Measurements from ENCODE around the gene ECHS1. TPM values are rescaled to one million over a fixed set of nuclear protein-coding genes. Genes with fewer than 3 reads are reported as not detected.

ECHS1 gene
- total and polyA plus RNA-seq, 8 donors = 71.0 to 87.1 (median 76.7) TPM

DNA sequence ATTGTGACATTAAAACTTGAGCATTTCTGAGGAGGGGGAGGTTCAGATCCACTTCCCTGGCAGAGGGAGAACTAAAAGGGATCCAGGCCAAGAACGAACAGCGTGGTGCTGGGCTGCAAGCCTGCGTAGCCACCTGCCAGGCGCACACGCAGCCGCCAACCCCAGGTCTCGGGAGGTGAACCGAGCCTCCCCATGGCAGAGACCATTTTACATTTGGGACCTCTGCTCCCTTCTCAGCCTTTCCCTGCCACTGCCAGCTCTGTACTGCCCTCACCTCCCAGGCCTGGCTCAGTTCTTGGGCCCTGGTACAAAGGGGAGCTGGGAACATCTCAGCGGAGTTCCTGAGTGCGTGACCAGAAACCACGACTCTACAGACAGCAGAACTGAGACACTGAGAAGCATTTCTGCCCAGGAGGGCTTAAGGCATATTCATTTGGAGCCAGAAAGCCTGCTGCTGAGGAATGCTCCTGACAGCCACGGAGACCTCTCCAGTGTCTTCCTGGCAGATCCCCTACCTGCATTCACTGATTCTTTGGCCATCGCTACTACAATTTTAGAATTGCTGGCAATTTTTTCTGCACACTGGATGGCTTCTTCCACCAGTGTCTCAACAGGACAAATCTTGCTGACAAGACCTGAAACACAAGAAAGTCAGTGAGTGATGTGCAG lies 7.6 kb downstream of the ECHS1 start:
- no peaks in the 10 kb centered on the region for H3K27me3 ChIP-seq
- H3K9me3 ChIP-seq = no peaks in the 10 kb centered on the region
- no peaks in the 10 kb centered on the region for H3K4me1 ChIP-seq
- no peak overlapping the region for H3K27ac ChIP-seq
- DNase-seq (no peak), ATAC-seq (no peak)
- peaks cover 0 to 82% of the 10 kb centered on the region in 2 donors for H3K36me3 ChIP-seq
- intact Hi-C loops (cut with DNase I) = no loop called here
- no peak overlapping the region for H3K4me3 ChIP-seq
- TF ChIP-seq CTCF (IDR thresholded peaks at IDR 0.05) = no peak

- Histone ChIP-seq H3K4me3 (no peak overlapping the region), H3K9me3 (no peaks in the 10 kb centered on the region), H3K4me1 (no peaks in the 10 kb centered on the region), H3K36me3 (peaks cover 0 to 74% of the 10 kb centered on the region in 2 donors), H3K27ac (no peak overlapping the region), H3K27me3 (no peaks in the 10 kb centered on the region)
- intact Hi-C loops (cut with DNase I) = no loop called here
- ATAC-seq (no peak), DNase-seq (no peak)
- TF ChIP-seq CTCF (IDR thresholded peaks at IDR 0.05) = no peak
Observed at GRCh38 chr10:133364645-133365431, 8.3 kb downstream of the ECHS1 start.

GRCh38 chr10:133362846-133363245 lies 10.3 kb downstream of the ECHS1 start:
- peaks cover 0 to 56% of the 10 kb centered on the region in 2 donors for H3K36me3 ChIP-seq
- no peaks in the 10 kb centered on the region for H3K4me1 ChIP-seq
- DNase-seq (no peak), ATAC-seq (no peak)
- TF ChIP-seq CTCF (IDR thresholded peaks at IDR 0.05) = no peak
- H3K4me3 ChIP-seq = no peak overlapping the region
- H3K27me3 ChIP-seq = no peaks in the 10 kb centered on the region
- intact Hi-C loops (cut with DNase I) = no loop called here
- H3K27ac ChIP-seq = no peak overlapping the region
- no peaks in the 10 kb centered on the region for H3K9me3 ChIP-seq

- H3K4me3 ChIP-seq = no peak overlapping the region
- DNase-seq (no peak), ATAC-seq (no peak)
- H3K4me1 ChIP-seq = peaks cover 6 to 8% of the 10 kb centered on the region in 2 donors
- peaks cover 0 to 8% of the 10 kb centered on the region in 2 donors for H3K27me3 ChIP-seq
- intact Hi-C loops (cut with DNase I) = no loop called here
- TF ChIP-seq CTCF (IDR thresholded peaks at IDR 0.05) = no peak
- no peaks in the 10 kb centered on the region for H3K9me3 ChIP-seq
- peaks cover 0 to 52% of the 10 kb centered on the region in 2 donors for H3K36me3 ChIP-seq
- no peak overlapping the region for H3K27ac ChIP-seq
Observed at GRCh38 chr10:133361773-133362441, 11.2 kb downstream of the ECHS1 start.

DNA sequence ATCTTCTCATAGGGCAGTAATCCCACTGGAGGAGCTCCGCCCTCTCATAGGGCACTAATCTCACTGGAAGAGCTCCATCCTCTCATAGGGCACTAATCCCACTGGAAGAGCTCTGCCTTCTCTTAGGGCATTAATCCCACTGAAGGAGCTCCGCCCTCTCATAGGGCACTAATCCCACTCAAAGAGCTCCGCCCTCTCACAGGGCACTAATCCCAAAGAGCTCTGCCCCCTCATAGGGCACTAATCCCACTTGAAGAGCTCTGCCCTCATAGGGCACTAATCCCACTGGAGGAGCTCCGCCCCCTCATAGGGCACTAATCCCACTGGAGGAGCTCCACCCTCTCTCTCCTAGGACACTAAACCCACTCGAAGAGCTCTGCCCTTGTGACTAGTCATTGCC lies 11.9 kb downstream of the ECHS1 start:
- H3K27ac ChIP-seq = no peak overlapping the region
- H3K4me1 ChIP-seq = peaks cover 6 to 15% of the 10 kb centered on the region in 2 donors
- H3K9me3 ChIP-seq = no peaks in the 10 kb centered on the region
- intact Hi-C loops (cut with DNase I) = no loop called here
- TF ChIP-seq CTCF (IDR thresholded peaks at IDR 0.05) = no peak
- ATAC-seq (no peak), DNase-seq (no peak)
- H3K36me3 ChIP-seq = peaks cover 0 to 45% of the 10 kb centered on the region in 2 donors
- H3K4me3 ChIP-seq = no peak overlapping the region
- peaks cover 0 to 14% of the 10 kb centered on the region in 2 donors for H3K27me3 ChIP-seq
